K562 (cell line): ENCODE data around the gene RAB3D. TPM values are rescaled to one million over a fixed set of nuclear protein-coding genes. Genes with fewer than 3 reads are reported as not detected.

Experiments
- DDX20 ChIP-seq: fragments of 450-650 bp; IDR thresholded peaks from 2 replicates; pipeline ENCODE4 v1.6.1; 2016; ENCODE audit warnings: missing genetic modification characterization, low read depth, mild to moderate bottlenecking, missing compliant biosample characterization, moderate library complexity
- ELF1 ChIP-seq: fragments of 200-800 bp; sonication (Bioruptor generic); IDR thresholded peaks from 2 replicates; pipeline ENCODE4 v1.6.1; 2016; ENCODE audit warnings: missing genetic modification characterization, missing compliant biosample characterization
- FOS ChIP-seq: IDR thresholded peaks from 3 replicates; pipeline ENCODE4 v1.6.1; 2011; ENCODE audit not compliant: insufficient read length; ENCODE audit errors: extremely low read depth
- KAT8 ChIP-seq: fragments of 450-650 bp; IDR thresholded peaks from 2 replicates; pipeline ENCODE4 v1.6.1; 2016; ENCODE audit warnings: low read depth, mild to moderate bottlenecking
- MYBL2 ChIP-seq, 2 experiments: fragments of 450-650 bp in 1 of 2; sonication (generic) in 1 of 2; formaldehyde crosslinking in 1 of 2; IDR thresholded peaks; 2 replicates each; pipeline versions ENCODE4 v1.6.1 to v1.8.1; 2017 to 2022; ENCODE audit warnings: borderline replicate concordance in 1 of 2, inconsistent platforms in 1 of 2, low read depth in 1 of 2, mild to moderate bottlenecking in 1 of 2, missing genetic modification reagents in 1 of 2, moderate library complexity in 1 of 2
- NR2C1 ChIP-seq, 2 experiments: fragments of 450-650 bp; IDR thresholded peaks; 2 replicates each; pipeline ENCODE4 v1.6.1; 2017; ENCODE audit warnings: mild to moderate bottlenecking in 2 of 2, antibody characterized with exemption in 1 of 2, inconsistent platforms in 1 of 2, missing compliant biosample characterization in 1 of 2, missing genetic modification characterization in 1 of 2
- SRSF7 ChIP-seq: fragments of 200-400 bp; formaldehyde crosslinking; optimal IDR thresholded peaks from 2 replicates; pipeline ENCODE3; 2017; ENCODE audit warnings: mild to moderate bottlenecking, low read depth, low read length
- TRIM28 ChIP-seq: fragments of 450-650 bp; IDR thresholded peaks from 2 replicates; pipeline ENCODE4 v1.6.1; 2017
- ZNF324 ChIP-seq: fragments of 250-450 bp; sonication (Bioruptor Pico); IDR thresholded peaks from 2 replicates; pipeline ENCODE4 v1.4.0; 2020; ENCODE audit warnings: mild to moderate bottlenecking
- ZNF436 ChIP-seq: fragments of 250-450, 450-650 bp; sonication (Bioruptor Pico); formaldehyde crosslinking; IDR thresholded peaks from 2 replicates; pipeline ENCODE4 v1.7.0; 2020; ENCODE audit warnings: mild to moderate bottlenecking
- ZNF717 ChIP-seq: fragments of 250-450 bp; sonication (Bioruptor Pico); IDR thresholded peaks from 2 replicates; pipeline ENCODE4 v1.5.0; 2021
- polyA plus RNA-seq, 8 experiments: library from polyadenylated mRNA; depleted of rRNA in 4 of 8; stranded (reverse) in 5 of 8; unstranded in 3 of 8; fragments of >200 nt; fragmentation: Nextera tagmentation in 2 of 8; fragmentation: Illumina TruSeq in 1 of 8; extraction: Ambion mirVana in 2 of 8; extraction: Trizol in 1 of 8; gene quantifications; 2 replicates each; pipeline versions ENCODE4 v1.2.1 to v1.2.3, GENCODE V29; 2011 to 2014; ENCODE audit warnings: inconsistent platforms in 1 of 8, missing spikeins in 1 of 8
- total RNA-seq, 7 experiments: library from RNA; depleted of rRNA in 6 of 7; stranded (reverse); fragments of >200 nt in 6 of 7; fragmentation: Illumina TruSeq in 2 of 7; extraction: Trizol in 2 of 7; gene quantifications; 2 replicates each; pipeline versions ENCODE4 v1.2.1 to v1.2.3, GENCODE V29; 2011 to 2021; ENCODE audit warnings: low replicate concordance in 1 of 7
- TF ChIP-seq, protein P1 (sequence below): sonication (generic); formaldehyde crosslinking; IDR thresholded peaks from 2 replicates; pipeline ENCODE4 v1.8.0; 2022; ENCODE audit warnings: missing genetic modification reagents, mild to moderate bottlenecking, borderline replicate concordance
- TF ChIP-seq, protein P2 (sequence below): sonication (generic); formaldehyde crosslinking; IDR thresholded peaks from 2 replicates; pipeline ENCODE4 v1.8.1; 2023; ENCODE audit warnings: mild to moderate bottlenecking, missing genetic modification reagents
- TF ChIP-seq, protein P3 (sequence below): fragments of 250-450 bp; sonication (Bioruptor Pico); IDR thresholded peaks from 2 replicates; pipeline ENCODE4 v1.4.0; 2020; ENCODE audit warnings: mild to moderate bottlenecking, moderate library complexity
- TF ChIP-seq, protein P4 (sequence below): fragments of 250-450 bp; sonication (Bioruptor Pico); IDR thresholded peaks from 2 replicates; pipeline ENCODE4 v1.8.0; 2021; ENCODE audit warnings: moderate library complexity, mild to moderate bottlenecking, inconsistent platforms
- TF ChIP-seq, protein P5 (sequence below), 3 experiments: IDR thresholded peaks in 2 of 3; conservative IDR thresholded peaks in 1 of 3; 2 replicates each; pipeline ENCODE4 v1.5.1; 2011 to 2012; ENCODE audit warnings: low read length in 3 of 3, mild to moderate bottlenecking in 3 of 3, control low read depth in 2 of 3, improper control_type of control experiment in 1 of 3, inconsistent platforms in 1 of 3, low read depth in 1 of 3, mixed read lengths in 1 of 3, moderate library complexity in 1 of 3; ENCODE audit not compliant: insufficient read depth in 2 of 3
- TF ChIP-seq, protein P6 (sequence below): fragments of 450-650 bp; IDR thresholded peaks from one replicate; pipeline ENCODE4 v1.6.1; 2018; ENCODE audit warnings: mild to moderate bottlenecking, moderate library complexity; ENCODE audit not compliant: partially characterized antibody

Gene RAB3D
- total and polyA plus RNA-seq, 9 of the 15 experiments (the other 6 are each of a cell fraction or from before 2014, with no cell fraction given): 0.34 to 3.3 (median 1.3) TPM

DNA sequence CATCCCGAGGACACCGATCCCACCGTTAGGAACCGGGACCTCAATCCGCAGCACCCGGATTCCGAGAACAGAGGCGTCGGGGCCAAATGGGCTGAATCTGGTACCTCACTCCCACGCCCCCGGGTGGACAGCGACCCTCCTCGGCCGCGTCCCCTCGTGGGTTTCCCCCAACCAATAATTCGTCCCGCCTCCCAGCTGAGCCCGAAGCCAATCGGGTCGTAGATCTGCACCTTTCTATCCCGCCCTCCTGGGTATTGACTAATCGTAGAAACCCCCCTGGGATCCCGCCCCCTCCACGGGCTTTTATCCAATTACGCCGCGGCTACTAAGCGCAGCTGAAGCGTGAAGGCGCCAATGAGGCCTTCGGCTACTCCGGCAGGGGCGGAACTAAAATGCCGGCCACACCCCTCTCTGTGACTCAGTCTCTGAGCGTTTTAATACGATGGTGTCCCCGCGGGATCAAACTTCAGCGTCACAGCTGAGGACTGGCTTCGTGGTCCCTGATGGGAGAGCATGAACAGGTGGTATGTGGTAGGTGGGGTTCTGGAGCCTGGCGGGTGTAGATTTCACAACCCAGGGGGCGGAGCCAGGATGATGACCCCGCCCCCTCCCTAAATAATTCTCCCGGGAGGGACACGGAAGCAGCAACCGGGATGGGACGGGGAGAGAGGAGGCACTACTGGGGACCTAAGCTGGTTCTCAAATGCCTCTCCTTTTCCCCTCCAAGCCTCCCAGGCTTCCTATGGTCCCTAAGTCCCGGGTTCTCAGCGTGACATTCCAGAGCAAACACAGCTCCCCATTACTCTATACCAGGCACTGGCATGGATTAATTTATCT, 6.9 kb upstream of the RAB3D start, which contains the start of the genes CCDC159 and TMEM205 (continued):
- TF ChIP-seq, protein P1, sequence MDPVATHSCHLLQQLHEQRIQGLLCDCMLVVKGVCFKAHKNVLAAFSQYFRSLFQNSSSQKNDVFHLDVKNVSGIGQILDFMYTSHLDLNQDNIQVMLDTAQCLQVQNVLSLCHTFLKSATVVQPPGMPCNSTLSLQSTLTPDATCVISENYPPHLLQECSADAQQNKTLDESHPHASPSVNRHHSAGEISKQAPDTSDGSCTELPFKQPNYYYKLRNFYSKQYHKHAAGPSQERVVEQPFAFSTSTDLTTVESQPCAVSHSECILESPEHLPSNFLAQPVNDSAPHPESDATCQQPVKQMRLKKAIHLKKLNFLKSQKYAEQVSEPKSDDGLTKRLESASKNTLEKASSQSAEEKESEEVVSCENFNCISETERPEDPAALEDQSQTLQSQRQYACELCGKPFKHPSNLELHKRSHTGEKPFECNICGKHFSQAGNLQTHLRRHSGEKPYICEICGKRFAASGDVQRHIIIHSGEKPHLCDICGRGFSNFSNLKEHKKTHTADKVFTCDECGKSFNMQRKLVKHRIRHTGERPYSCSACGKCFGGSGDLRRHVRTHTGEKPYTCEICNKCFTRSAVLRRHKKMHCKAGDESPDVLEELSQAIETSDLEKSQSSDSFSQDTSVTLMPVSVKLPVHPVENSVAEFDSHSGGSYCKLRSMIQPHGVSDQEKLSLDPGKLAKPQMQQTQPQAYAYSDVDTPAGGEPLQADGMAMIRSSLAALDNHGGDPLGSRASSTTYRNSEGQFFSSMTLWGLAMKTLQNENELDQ: no peak
- TF ChIP-seq, protein P2, sequence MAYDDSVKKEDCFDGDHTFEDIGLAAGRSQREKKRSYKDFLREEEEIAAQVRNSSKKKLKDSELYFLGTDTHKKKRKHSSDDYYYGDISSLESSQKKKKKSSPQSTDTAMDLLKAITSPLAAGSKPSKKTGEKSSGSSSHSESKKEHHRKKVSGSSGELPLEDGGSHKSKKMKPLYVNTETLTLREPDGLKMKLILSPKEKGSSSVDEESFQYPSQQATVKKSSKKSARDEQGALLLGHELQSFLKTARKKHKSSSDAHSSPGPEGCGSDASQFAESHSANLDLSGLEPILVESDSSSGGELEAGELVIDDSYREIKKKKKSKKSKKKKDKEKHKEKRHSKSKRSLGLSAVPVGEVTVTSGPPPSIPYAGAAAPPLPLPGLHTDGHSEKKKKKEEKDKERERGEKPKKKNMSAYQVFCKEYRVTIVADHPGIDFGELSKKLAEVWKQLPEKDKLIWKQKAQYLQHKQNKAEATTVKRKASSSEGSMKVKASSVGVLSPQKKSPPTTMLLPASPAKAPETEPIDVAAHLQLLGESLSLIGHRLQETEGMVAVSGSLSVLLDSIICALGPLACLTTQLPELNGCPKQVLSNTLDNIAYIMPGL: no peak
- TF ChIP-seq MYBL2 (IDR thresholded peaks at IDR 0.05; ENCODE audit: low read depth): no peak
- TF ChIP-seq MYBL2 (CRISPR knock-in tag; IDR thresholded peaks at IDR 0.05; ENCODE audit: borderline replicate concordance): no peak
- TF ChIP-seq FOS: peak; percentile 90
- no peak for TF ChIP-seq TRIM28
- TF ChIP-seq, protein P3, sequence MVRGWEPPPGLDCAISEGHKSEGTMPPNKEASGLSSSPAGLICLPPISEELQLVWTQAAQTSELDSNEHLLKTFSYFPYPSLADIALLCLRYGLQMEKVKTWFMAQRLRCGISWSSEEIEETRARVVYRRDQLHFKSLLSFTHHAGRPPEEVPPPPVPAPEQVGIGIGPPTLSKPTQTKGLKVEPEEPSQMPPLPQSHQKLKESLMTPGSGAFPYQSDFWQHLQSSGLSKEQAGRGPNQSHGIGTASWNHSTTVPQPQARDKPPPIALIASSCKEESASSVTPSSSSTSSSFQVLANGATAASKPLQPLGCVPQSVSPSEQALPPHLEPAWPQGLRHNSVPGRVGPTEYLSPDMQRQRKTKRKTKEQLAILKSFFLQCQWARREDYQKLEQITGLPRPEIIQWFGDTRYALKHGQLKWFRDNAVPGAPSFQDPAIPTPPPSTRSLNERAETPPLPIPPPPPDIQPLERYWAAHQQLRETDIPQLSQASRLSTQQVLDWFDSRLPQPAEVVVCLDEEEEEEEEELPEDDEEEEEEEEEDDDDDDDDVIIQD (CRISPR knock-in tag): no peak
- TF ChIP-seq ZNF324 (CRISPR knock-in tag): no peak
- TF ChIP-seq ZNF436 (CRISPR knock-in tag): no peak
- no peak for TF ChIP-seq ZNF717 (CRISPR knock-in tag)
- TF ChIP-seq, protein P4, sequence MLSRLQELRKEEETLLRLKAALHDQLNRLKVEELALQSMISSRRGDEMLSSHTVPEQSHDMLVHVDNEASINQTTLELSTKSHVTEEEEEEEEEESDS (CRISPR knock-in tag): no peak
- TF ChIP-seq SRSF7: no peak
- no peak for TF ChIP-seq KAT8
- TF ChIP-seq, protein P5, sequence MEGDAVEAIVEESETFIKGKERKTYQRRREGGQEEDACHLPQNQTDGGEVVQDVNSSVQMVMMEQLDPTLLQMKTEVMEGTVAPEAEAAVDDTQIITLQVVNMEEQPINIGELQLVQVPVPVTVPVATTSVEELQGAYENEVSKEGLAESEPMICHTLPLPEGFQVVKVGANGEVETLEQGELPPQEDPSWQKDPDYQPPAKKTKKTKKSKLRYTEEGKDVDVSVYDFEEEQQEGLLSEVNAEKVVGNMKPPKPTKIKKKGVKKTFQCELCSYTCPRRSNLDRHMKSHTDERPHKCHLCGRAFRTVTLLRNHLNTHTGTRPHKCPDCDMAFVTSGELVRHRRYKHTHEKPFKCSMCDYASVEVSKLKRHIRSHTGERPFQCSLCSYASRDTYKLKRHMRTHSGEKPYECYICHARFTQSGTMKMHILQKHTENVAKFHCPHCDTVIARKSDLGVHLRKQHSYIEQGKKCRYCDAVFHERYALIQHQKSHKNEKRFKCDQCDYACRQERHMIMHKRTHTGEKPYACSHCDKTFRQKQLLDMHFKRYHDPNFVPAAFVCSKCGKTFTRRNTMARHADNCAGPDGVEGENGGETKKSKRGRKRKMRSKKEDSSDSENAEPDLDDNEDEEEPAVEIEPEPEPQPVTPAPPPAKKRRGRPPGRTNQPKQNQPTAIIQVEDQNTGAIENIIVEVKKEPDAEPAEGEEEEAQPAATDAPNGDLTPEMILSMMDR (IDR thresholded peaks at IDR 0.05 in 2 of 3, conservative IDR thresholded peaks at IDR 0.05 in 1 of 3; ENCODE audit: insufficient read depth in 2 of 3, low read depth in 1 of 3, low read length in 3 of 3): peak in 2 of 3 experiments; percentile 13 to 17; a peak in 1 of 6 replicates
- no peak for TF ChIP-seq DDX20 (tag)
- TF ChIP-seq NR2C1 (IDR thresholded peaks at IDR 0.05): no peak
- no peak for TF ChIP-seq NR2C1 (tag; IDR thresholded peaks at IDR 0.05)
- TF ChIP-seq ELF1 (tag): peak; percentile 76
- TF ChIP-seq, protein P6, sequence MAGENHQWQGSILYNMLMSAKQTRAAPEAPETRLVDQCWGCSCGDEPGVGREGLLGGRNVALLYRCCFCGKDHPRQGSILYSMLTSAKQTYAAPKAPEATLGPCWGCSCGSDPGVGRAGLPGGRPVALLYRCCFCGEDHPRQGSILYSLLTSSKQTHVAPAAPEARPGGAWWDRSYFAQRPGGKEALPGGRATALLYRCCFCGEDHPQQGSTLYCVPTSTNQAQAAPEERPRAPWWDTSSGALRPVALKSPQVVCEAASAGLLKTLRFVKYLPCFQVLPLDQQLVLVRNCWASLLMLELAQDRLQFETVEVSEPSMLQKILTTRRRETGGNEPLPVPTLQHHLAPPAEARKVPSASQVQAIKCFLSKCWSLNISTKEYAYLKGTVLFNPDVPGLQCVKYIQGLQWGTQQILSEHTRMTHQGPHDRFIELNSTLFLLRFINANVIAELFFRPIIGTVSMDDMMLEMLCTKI: no peak
